Endothelial cell (in vitro differentiated cells): ENCODE measurements around the gene NAV2. TPM values are rescaled to one million over a fixed set of nuclear protein-coding genes. Genes with fewer than 3 reads are reported as not detected.

Experiments used
- DNase-seq: peaks from one replicate; pipeline ENCODE4 v3.0.0; 2021; ENCODE audit warnings: low spot score
- H3K27ac Mint-ChIP-seq: one replicate; pipeline ENCODE4 v1.8.0; 2021; ENCODE audit warnings: mixed read lengths, inconsistent platforms; ENCODE audit not compliant: unreplicated experiment
- H3K27me3 Mint-ChIP-seq: one replicate; pipeline ENCODE4 v1.8.0; 2021; ENCODE audit warnings: mild to moderate bottlenecking, moderate library complexity, mixed read lengths, inconsistent platforms; ENCODE audit not compliant: unreplicated experiment
- H3K36me3 Mint-ChIP-seq: one replicate; pipeline ENCODE4 v1.8.0; 2021; ENCODE audit warnings: mild to moderate bottlenecking, low read depth, mixed read lengths, inconsistent platforms; ENCODE audit not compliant: unreplicated experiment
- H3K4me1 Mint-ChIP-seq: one replicate; pipeline ENCODE4 v1.8.0; 2021; ENCODE audit warnings: mild to moderate bottlenecking, mixed read lengths, inconsistent platforms; ENCODE audit not compliant: unreplicated experiment
- H3K4me3 Mint-ChIP-seq: one replicate; pipeline ENCODE4 v1.8.0; 2021; ENCODE audit warnings: mild to moderate bottlenecking, mixed read lengths, inconsistent platforms; ENCODE audit not compliant: unreplicated experiment
- H3K9me3 Mint-ChIP-seq: one replicate; pipeline ENCODE4 v1.8.0; 2021; ENCODE audit warnings: mixed read lengths, inconsistent platforms; ENCODE audit not compliant: unreplicated experiment
- CTCF ChIP-seq: fragments of 200-600 bp; sonication (generic); IDR thresholded peaks from one replicate; pipeline ENCODE4 v1.5.0; 2021; ENCODE audit warnings: antibody characterized with exemption; ENCODE audit not compliant: unreplicated experiment
- total RNA-seq: library from RNA; stranded (reverse); fragmentation: NEBNext Ultra II Directional; extraction: Animal tissue kit (Norgen Biotek cat#: 25700); gene quantifications from one replicate; pipeline ENCODE4 v1.2.1, GENCODE V29; 2021; ENCODE audit not compliant: unreplicated experiment

Gene NAV2
- total RNA-seq, 1 donor from 2014 or later = 15.6 TPM

- no peak overlapping the region for H3K27ac Mint-ChIP-seq
- no peak overlapping the region for H3K4me3 Mint-ChIP-seq
- DNase-seq = no peak
- TF ChIP-seq CTCF = no peak
- H3K9me3 Mint-ChIP-seq = no peaks in the 10 kb centered on the region
- H3K36me3 Mint-ChIP-seq = no peaks in the 10 kb centered on the region
- no peaks in the 10 kb centered on the region for H3K27me3 Mint-ChIP-seq
- no peaks in the 10 kb centered on the region for H3K4me1 Mint-ChIP-seq
Measured at GRCh38 chr11:19853016-19853415, 140.4 kb downstream of the NAV2 start.

GRCh38 chr11:19853920-19854319 lies 141.3 kb downstream of the NAV2 start:
- Mint-ChIP-seq H3K9me3 (no peaks in the 10 kb centered on the region), H3K4me3 (no peak overlapping the region), H3K27me3 (no peaks in the 10 kb centered on the region), H3K27ac (no peak overlapping the region), H3K4me1 (no peaks in the 10 kb centered on the region), H3K36me3 (no peaks in the 10 kb centered on the region)
- DNase-seq = no peak
- TF ChIP-seq CTCF = no peak

- Mint-ChIP-seq H3K27ac (no peak overlapping the region), H3K4me1 (peaks cover 11% of the 10 kb centered on the region), H3K9me3 (no peaks in the 10 kb centered on the region), H3K27me3 (peaks cover 8% of the 10 kb centered on the region), H3K36me3 (no peaks in the 10 kb centered on the region), H3K4me3 (no peak overlapping the region)
- TF ChIP-seq CTCF = no peak
- no peak for DNase-seq
Measured at GRCh38 chr11:19861171-19861570, 148.5 kb downstream of the NAV2 start.

- TF ChIP-seq CTCF = no peak
- peaks cover 8% of the 10 kb centered on the region for H3K27me3 Mint-ChIP-seq
- no peak for DNase-seq
- H3K4me1 Mint-ChIP-seq = peaks cover 11% of the 10 kb centered on the region
- no peaks in the 10 kb centered on the region for H3K36me3 Mint-ChIP-seq
- H3K4me3 Mint-ChIP-seq = no peak overlapping the region
- no peak overlapping the region for H3K27ac Mint-ChIP-seq
- H3K9me3 Mint-ChIP-seq = no peaks in the 10 kb centered on the region
Measured at GRCh38 chr11:19862091-19862490, 149.5 kb downstream of the NAV2 start.

GRCh38 chr11:19864141-19865140 lies 151.8 kb downstream of the NAV2 start:
- Mint-ChIP-seq H3K36me3 (no peaks in the 10 kb centered on the region), H3K27me3 (peaks cover 8% of the 10 kb centered on the region), H3K27ac (peak overlapping the region; percentile 91), H3K9me3 (no peaks in the 10 kb centered on the region), H3K4me1 (peaks cover 11% of the 10 kb centered on the region), H3K4me3 (no peak overlapping the region)
- TF ChIP-seq CTCF = no peak
- no peak for DNase-seq
